Panc1 (cell line): Measurements from ENCODE around the gene ZBED1. TPM values are rescaled to one million over a fixed set of nuclear protein-coding genes. Genes with fewer than 3 reads are reported as not detected.

Source experiments
- ATAC-seq: fragments of 200-7000 bp; cut with Tn5 transposase; 2 replicates; pipeline ENCODE4 v1.9.1; 2020; ENCODE audit warnings: mild to moderate bottlenecking, moderate library complexity
- BruUV-seq: library from RNA; stranded (reverse); fragments of 400-500 nt; replicated peaks from 2 replicates; lab custom pipeline; 2021; lab: Mats Ljungman, UMichigan
- CTCF ChIA-PET: fragments of 300-600 bp; sonication (Branson Sonifier 250); formaldehyde crosslinking; loops from one replicate; lab custom pipeline; 2022; ENCODE audit warnings: antibody characterized with exemption; lab: Charles Lee
- POLR2A ChIA-PET: fragments of 300-600 bp; sonication (Branson Sonifier 250); formaldehyde crosslinking; loops from one replicate; lab custom pipeline; 2022; ENCODE audit warnings: antibody characterized with exemption; lab: Charles Lee
- DNase-seq: peaks from one replicate; pipeline ENCODE4 v3.0.0-alpha.2; 2010; ENCODE audit warnings: low read depth, low spot score
- H3K27ac ChIP-seq: 2 replicates; pipeline ENCODE4 v1.5.1; 2011; ENCODE audit warnings: mild to moderate bottlenecking, low read length, inconsistent platforms
- H3K27me3 ChIP-seq: fragments of 200-500 bp; sonication (Bioruptor generic); 2 replicates; pipeline ENCODE4 v1.6.0; 2014; ENCODE audit warnings: low read length, inconsistent platforms; ENCODE audit not compliant: control insufficient read depth, insufficient read depth
- H3K36me3 ChIP-seq: fragments of 200-500 bp; sonication (Bioruptor generic); 2 replicates; pipeline ENCODE4 v1.5.1; 2014; ENCODE audit warnings: inconsistent platforms, mild to moderate bottlenecking, low read length, moderate library complexity; ENCODE audit not compliant: control insufficient read depth, insufficient read depth
- H3K4me1 ChIP-seq: 2 replicates; pipeline ENCODE4 v1.5.1; 2011; ENCODE audit warnings: inconsistent platforms, mild to moderate bottlenecking, low read length, moderate library complexity; ENCODE audit not compliant: control insufficient read depth, insufficient read depth
- H3K4me3 ChIP-seq, 2 experiments: 2 replicates each; pipeline ENCODE4 v1.5.1; 2011 to 2012; ENCODE audit warnings: low read depth in 2 of 2, low read length in 2 of 2, mild to moderate bottlenecking in 2 of 2, inconsistent platforms in 1 of 2, moderate library complexity in 1 of 2
- H3K9me3 ChIP-seq: fragments of 200-500 bp; sonication (Bioruptor generic); 2 replicates; pipeline ENCODE4 v1.5.1; 2014; ENCODE audit warnings: low read depth, mild to moderate bottlenecking, inconsistent platforms, low read length, moderate library complexity; ENCODE audit not compliant: control insufficient read depth, insufficient read depth
- POLR2AphosphoS5 ChIP-seq: IDR thresholded peaks from 2 replicates; pipeline ENCODE4 v1.6.1; 2012; ENCODE audit warnings: mild to moderate bottlenecking, low read depth, low read length, moderate library complexity
- SIN3A ChIP-seq: IDR thresholded peaks from 2 replicates; pipeline ENCODE4 v1.6.1; 2012; ENCODE audit warnings: low read depth, mild to moderate bottlenecking, low read length, moderate library complexity, borderline replicate concordance; ENCODE audit not compliant: insufficient read depth
- TCF7L2 ChIP-seq: IDR thresholded peaks from 2 replicates; pipeline ENCODE4 v1.6.1; 2011; ENCODE audit warnings: mild to moderate bottlenecking, low read depth, low read length, inconsistent platforms
- in situ Hi-C: cut with HindIII; loops from 2 replicates; pipeline ENCODE4 v1.10.0; 2016; ENCODE audit warnings: low sequenced_read_pairs, low pct_unique_long_range_greater_than_20kb
- intact Hi-C: fragments of 100-400 bp; cut with micrococcal nuclease; formaldehyde crosslinking; loops from one replicate; pipeline ENCODE4 v1.10.0; 2022; ENCODE audit not compliant: unreplicated experiment
- total RNA-seq: library from RNA; stranded (reverse); gene quantifications from one replicate; pipeline ENCODE4 v1.2.1, GENCODE V29; 2021; ENCODE audit not compliant: unreplicated experiment
- TF ChIP-seq, protein P1 (sequence below), 2 experiments: IDR thresholded peaks; 2 replicates each; pipeline ENCODE4 v1.6.1; 2011 to 2012; ENCODE audit warnings: low read depth in 2 of 2, control low read depth in 1 of 2, low read length in 1 of 2, mild to moderate bottlenecking in 1 of 2, moderate library complexity in 1 of 2; ENCODE audit not compliant: insufficient read depth in 1 of 2
- TF ChIP-seq, protein P2 (sequence below): fragments of 450-650 bp; IDR thresholded peaks from 2 replicates; pipeline ENCODE4 v1.5.1; 2017; ENCODE audit warnings: mild to moderate bottlenecking

Gene ZBED1
- total RNA-seq, 1 experiment from 2014 or later: 23.9 TPM

DNA sequence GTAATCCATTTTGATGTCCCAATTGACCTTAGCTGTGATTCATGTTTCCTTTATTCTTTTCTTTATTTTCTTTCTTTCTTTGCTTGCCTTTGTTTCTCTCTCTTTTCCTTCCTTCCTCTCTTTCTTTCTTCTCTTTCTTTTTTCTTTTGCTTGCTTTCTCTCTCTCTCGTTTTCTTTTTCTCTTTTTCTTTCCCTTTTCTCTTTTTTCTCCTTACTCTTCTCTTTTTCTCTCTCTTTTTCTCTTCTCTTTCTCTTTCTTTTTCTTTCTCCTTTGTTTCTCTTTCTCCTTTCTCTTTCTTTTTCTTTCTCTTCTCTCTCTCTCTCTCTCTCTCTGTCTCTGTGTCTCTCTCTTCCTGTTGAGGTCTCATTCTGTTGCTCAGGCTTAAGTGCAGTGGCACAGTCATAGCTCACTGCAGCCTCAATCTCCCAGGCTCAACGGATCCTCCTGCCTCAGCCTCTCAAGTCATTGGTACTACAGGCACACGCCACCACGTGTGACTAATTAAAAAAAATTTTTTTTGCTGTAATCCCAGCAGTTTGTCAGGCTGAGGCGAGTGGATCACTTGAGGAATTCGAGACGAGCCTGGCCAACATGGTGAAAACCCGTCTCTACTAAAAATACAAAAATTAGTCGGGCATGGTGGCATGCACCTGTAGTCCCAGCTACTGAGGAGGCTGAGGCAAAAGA lies 8.0 kb upstream of the ZBED1 start:
- Histone ChIP-seq H3K27ac (no peak overlapping the region), H3K4me3 (no peak overlapping the region), H3K27me3 (no peaks in the 10 kb centered on the region), H3K4me1 (no peaks in the 10 kb centered on the region), H3K9me3 (no peaks in the 10 kb centered on the region), H3K36me3 (no peaks in the 10 kb centered on the region)
- ChIA-PET CTCF (no interaction called here), POLR2A (no interaction called here)
- TF ChIP-seq SIN3A (no peak), TCF7L2 (no peak), POLR2AphosphoS5 (no peak)
- TF ChIP-seq, protein P1, sequence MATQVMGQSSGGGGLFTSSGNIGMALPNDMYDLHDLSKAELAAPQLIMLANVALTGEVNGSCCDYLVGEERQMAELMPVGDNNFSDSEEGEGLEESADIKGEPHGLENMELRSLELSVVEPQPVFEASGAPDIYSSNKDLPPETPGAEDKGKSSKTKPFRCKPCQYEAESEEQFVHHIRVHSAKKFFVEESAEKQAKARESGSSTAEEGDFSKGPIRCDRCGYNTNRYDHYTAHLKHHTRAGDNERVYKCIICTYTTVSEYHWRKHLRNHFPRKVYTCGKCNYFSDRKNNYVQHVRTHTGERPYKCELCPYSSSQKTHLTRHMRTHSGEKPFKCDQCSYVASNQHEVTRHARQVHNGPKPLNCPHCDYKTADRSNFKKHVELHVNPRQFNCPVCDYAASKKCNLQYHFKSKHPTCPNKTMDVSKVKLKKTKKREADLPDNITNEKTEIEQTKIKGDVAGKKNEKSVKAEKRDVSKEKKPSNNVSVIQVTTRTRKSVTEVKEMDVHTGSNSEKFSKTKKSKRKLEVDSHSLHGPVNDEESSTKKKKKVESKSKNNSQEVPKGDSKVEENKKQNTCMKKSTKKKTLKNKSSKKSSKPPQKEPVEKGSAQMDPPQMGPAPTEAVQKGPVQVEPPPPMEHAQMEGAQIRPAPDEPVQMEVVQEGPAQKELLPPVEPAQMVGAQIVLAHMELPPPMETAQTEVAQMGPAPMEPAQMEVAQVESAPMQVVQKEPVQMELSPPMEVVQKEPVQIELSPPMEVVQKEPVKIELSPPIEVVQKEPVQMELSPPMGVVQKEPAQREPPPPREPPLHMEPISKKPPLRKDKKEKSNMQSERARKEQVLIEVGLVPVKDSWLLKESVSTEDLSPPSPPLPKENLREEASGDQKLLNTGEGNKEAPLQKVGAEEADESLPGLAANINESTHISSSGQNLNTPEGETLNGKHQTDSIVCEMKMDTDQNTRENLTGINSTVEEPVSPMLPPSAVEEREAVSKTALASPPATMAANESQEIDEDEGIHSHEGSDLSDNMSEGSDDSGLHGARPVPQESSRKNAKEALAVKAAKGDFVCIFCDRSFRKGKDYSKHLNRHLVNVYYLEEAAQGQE (IDR thresholded peaks at IDR 0.05; ENCODE audit: insufficient read depth in 1 of 2, low read depth in 2 of 2, low read length in 1 of 2): no peak
- TF ChIP-seq, protein P2, sequence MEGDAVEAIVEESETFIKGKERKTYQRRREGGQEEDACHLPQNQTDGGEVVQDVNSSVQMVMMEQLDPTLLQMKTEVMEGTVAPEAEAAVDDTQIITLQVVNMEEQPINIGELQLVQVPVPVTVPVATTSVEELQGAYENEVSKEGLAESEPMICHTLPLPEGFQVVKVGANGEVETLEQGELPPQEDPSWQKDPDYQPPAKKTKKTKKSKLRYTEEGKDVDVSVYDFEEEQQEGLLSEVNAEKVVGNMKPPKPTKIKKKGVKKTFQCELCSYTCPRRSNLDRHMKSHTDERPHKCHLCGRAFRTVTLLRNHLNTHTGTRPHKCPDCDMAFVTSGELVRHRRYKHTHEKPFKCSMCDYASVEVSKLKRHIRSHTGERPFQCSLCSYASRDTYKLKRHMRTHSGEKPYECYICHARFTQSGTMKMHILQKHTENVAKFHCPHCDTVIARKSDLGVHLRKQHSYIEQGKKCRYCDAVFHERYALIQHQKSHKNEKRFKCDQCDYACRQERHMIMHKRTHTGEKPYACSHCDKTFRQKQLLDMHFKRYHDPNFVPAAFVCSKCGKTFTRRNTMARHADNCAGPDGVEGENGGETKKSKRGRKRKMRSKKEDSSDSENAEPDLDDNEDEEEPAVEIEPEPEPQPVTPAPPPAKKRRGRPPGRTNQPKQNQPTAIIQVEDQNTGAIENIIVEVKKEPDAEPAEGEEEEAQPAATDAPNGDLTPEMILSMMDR: no peak
- no TSS peak for BruUV-seq
- ATAC-seq (no peak), DNase-seq (no peak)
- intact Hi-C loops: no loop called here
- in situ Hi-C loops: no loop called here

DNA sequence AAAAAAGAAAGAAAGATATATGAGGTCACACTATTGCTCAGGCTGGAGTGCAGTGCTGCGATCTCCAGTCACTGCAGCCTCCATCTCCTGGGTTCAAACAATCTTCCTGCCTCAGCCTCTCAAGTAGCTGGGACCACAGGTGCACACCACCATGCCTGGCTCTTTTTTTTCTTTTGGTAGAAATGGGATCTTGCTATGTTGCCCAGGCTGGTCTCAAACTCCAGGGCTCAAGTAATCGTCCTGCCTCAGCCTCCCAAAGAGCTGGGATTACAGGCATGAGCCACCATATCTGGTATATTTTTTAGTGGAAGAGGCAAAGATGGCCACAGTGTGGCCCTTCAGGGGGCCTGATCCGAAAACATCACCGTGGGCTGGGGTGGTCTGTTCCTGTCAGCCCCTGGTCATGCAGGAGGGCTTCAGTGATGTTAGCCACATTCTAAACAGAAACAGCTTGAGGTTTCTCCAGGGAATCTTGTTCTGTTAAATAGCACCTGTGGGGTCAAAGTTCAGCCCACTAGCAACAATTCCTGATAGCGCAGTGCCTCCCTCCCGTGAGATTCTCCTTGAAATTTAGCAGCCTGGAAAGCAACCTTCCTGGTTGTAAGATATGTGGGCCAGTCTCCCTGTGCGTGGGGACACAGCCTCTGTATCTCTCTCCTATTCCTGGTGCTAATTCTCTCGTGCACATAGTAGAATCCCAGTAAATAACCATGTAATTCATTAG lies 7.3 kb upstream of the ZBED1 start:
- Histone ChIP-seq H3K36me3 (no peaks in the 10 kb centered on the region), H3K4me3 (no peak overlapping the region), H3K27ac (no peak overlapping the region), H3K9me3 (no peaks in the 10 kb centered on the region), H3K4me1 (no peaks in the 10 kb centered on the region), H3K27me3 (no peaks in the 10 kb centered on the region)
- no peak for ATAC-seq
- intact Hi-C loops: no loop called here
- no peak for TF ChIP-seq POLR2AphosphoS5
- TF ChIP-seq TCF7L2: no peak
- TF ChIP-seq, protein P1 (IDR thresholded peaks at IDR 0.05; ENCODE audit: insufficient read depth in 1 of 2, low read depth in 2 of 2, low read length in 1 of 2): no peak
- TF ChIP-seq, protein P2: no peak
- no peak for TF ChIP-seq SIN3A
- ChIA-PET CTCF (no interaction called here), POLR2A (no interaction called here)
- BruUV-seq: no TSS peak
- in situ Hi-C loops: no loop called here
- DNase-seq: no peak
